Astrocyte (in vitro differentiated cells and primary cell): Measurements from ENCODE around the gene ICAM1. TPM values are rescaled to one million over a fixed set of nuclear protein-coding genes. Genes with fewer than 3 reads are reported as not detected.

Experiments
- DNase-seq: peaks from one replicate; pipeline ENCODE4 v3.0.0-alpha.2; 2010; ENCODE audit warnings: low read depth
- FAIRE-seq: peaks from 2 replicates; lab custom pipeline; 2011; peaks lifted over from hg19 to GRCh38; lab: Jason Lieb, UNC
- H2AFZ ChIP-seq: 2 replicates; pipeline ENCODE4 v1.6.0; 2012; ENCODE audit warnings: low read depth, low read length, inconsistent platforms
- H3K27ac ChIP-seq: 2 replicates; pipeline ENCODE4 v1.5.1; 2011; ENCODE audit warnings: low read depth, low read length, inconsistent platforms
- H3K27me3 ChIP-seq: 2 replicates; pipeline ENCODE4 v1.6.0; 2011; ENCODE audit warnings: low read length, inconsistent platforms; ENCODE audit not compliant: insufficient read depth
- H3K36me3 ChIP-seq: 2 replicates; pipeline ENCODE4 v1.5.1; 2011; ENCODE audit warnings: low read length, inconsistent platforms; ENCODE audit not compliant: insufficient read depth
- H3K4me1 ChIP-seq: 2 replicates; pipeline ENCODE4 v1.5.1; 2011; ENCODE audit warnings: low read length, inconsistent platforms; ENCODE audit not compliant: insufficient read depth
- H3K4me2 ChIP-seq: 2 replicates; pipeline ENCODE4 v1.6.0; 2012; ENCODE audit warnings: low read length, inconsistent platforms
- H3K4me3 ChIP-seq: 2 replicates; pipeline ENCODE4 v1.5.1; 2011; ENCODE audit warnings: low read depth, mild to moderate bottlenecking, low read length, inconsistent platforms; ENCODE audit not compliant: insufficient read depth
- H3K79me2 ChIP-seq: 2 replicates; pipeline ENCODE4 v1.6.0; 2012; ENCODE audit warnings: mild to moderate bottlenecking, low read length, inconsistent platforms; ENCODE audit not compliant: insufficient read depth
- H3K9ac ChIP-seq: 2 replicates; pipeline ENCODE4 v1.6.0; 2012; ENCODE audit warnings: mild to moderate bottlenecking, low read length, inconsistent platforms
- H3K9me3 ChIP-seq: 2 replicates; pipeline ENCODE4 v1.5.1; 2012; ENCODE audit warnings: low read depth, mild to moderate bottlenecking, low read length, inconsistent platforms; ENCODE audit not compliant: insufficient read depth
- H4K20me1 ChIP-seq: 2 replicates; pipeline ENCODE4 v1.6.0; 2012; ENCODE audit warnings: low read length, inconsistent platforms; ENCODE audit not compliant: insufficient read depth
- H3K27ac Mint-ChIP-seq: one replicate; pipeline ENCODE4 v1.8.0; 2021; ENCODE audit warnings: mild to moderate bottlenecking, mixed read lengths; ENCODE audit not compliant: unreplicated experiment
- H3K27me3 Mint-ChIP-seq: one replicate; pipeline ENCODE4 v1.8.0; 2021; ENCODE audit warnings: low read depth, mixed read lengths; ENCODE audit not compliant: unreplicated experiment
- H3K36me3 Mint-ChIP-seq: one replicate; pipeline ENCODE4 v1.8.0; 2021; ENCODE audit warnings: low read depth, mixed read lengths; ENCODE audit not compliant: unreplicated experiment
- H3K4me1 Mint-ChIP-seq: one replicate; pipeline ENCODE4 v1.8.0; 2021; ENCODE audit warnings: low read depth, mixed read lengths; ENCODE audit not compliant: unreplicated experiment
- H3K4me3 Mint-ChIP-seq: one replicate; pipeline ENCODE4 v1.8.0; 2021; ENCODE audit warnings: mild to moderate bottlenecking, moderate library complexity, mixed read lengths; ENCODE audit not compliant: unreplicated experiment
- H3K9me3 Mint-ChIP-seq: one replicate; pipeline ENCODE4 v1.8.0; 2021; ENCODE audit warnings: mild to moderate bottlenecking, mixed read lengths; ENCODE audit not compliant: unreplicated experiment
- CTCF ChIP-seq: IDR thresholded peaks from 2 replicates; pipeline ENCODE4 v1.5.1; 2011; ENCODE audit warnings: low read depth, mild to moderate bottlenecking, inconsistent platforms, low read length, moderate library complexity; ENCODE audit not compliant: insufficient read depth
- EZH2 ChIP-seq: IDR thresholded peaks from 2 replicates; pipeline ENCODE4 v1.6.1; 2012; ENCODE audit warnings: mild to moderate bottlenecking, low read length, inconsistent platforms; ENCODE audit not compliant: insufficient read depth
- total RNA-seq: library from RNA; stranded (reverse); gene quantifications from 2 replicates; pipeline ENCODE4 v1.2.1, GENCODE V29; 2021

ICAM1 gene
- total RNA-seq, 1 donor from 2014 or later: 11.0 TPM

GRCh38 chr19:10295847-10296591, 25.1 kb downstream of the ICAM1 start:
- Histone ChIP-seq H3K9ac (no peak overlapping the region), H3K4me1 (peaks cover 20% of the 10 kb centered on the region), H4K20me1 (peaks cover 8% of the 10 kb centered on the region), H3K36me3 (no peaks in the 10 kb centered on the region), H3K9me3 (peaks cover 11% of the 10 kb centered on the region), H2AFZ (peak overlapping the region; percentile 26), H3K79me2 (no peaks in the 10 kb centered on the region), H3K27ac (no peak overlapping the region), H3K4me2 (peak overlapping the region; percentile 63), H3K4me3 (no peak overlapping the region), H3K27me3 (peaks cover 50% of the 10 kb centered on the region)
- Mint-ChIP-seq H3K4me3 (no peak overlapping the region), H3K27me3 (peaks cover 51% of the 10 kb centered on the region), H3K4me1 (no peaks in the 10 kb centered on the region), H3K36me3 (peaks cover 2% of the 10 kb centered on the region), H3K27ac (no peak overlapping the region), H3K9me3 (peaks cover 21% of the 10 kb centered on the region)
- no peak for DNase-seq
- no peak for FAIRE-seq
- TF ChIP-seq EZH2 (peak; percentile 65), CTCF (no peak)

- no peaks in the 10 kb centered on the region for H3K79me2 ChIP-seq
- H2AFZ ChIP-seq: no peak overlapping the region
- no peak overlapping the region for H3K27ac ChIP-seq
- peaks cover 15% of the 10 kb centered on the region for H3K27me3 ChIP-seq
- Mint-ChIP-seq H3K4me3 (no peak overlapping the region), H3K27me3 (peaks cover 29% of the 10 kb centered on the region), H3K36me3 (peaks cover 5% of the 10 kb centered on the region), H3K27ac (no peak overlapping the region), H3K4me1 (peaks cover 4% of the 10 kb centered on the region), H3K9me3 (peaks cover 7% of the 10 kb centered on the region)
- DNase-seq (no peak), FAIRE-seq (no peak)
- H3K4me3 ChIP-seq: no peak overlapping the region
- no peaks in the 10 kb centered on the region for H4K20me1 ChIP-seq
- H3K9ac ChIP-seq: no peak overlapping the region
- no peak overlapping the region for H3K4me2 ChIP-seq
- peaks cover 4% of the 10 kb centered on the region for H3K9me3 ChIP-seq
- H3K36me3 ChIP-seq: no peaks in the 10 kb centered on the region
- TF ChIP-seq CTCF: no peak
- TF ChIP-seq EZH2: no peak
- H3K4me1 ChIP-seq: peaks cover 10% of the 10 kb centered on the region
These were observed 28.9 kb downstream of the ICAM1 start for GRCh38 chr19:10299545-10300458.
